Measurements from ENCODE around the gene FTMT.
"Not testable (repeated sequence)": the region's sequence is repeated elsewhere in the genome, so short reads cannot be mapped to it uniquely, and the experiment has no call there.

Gene FTMT

GRCh38 chr5:121851643-121852574, at the start of gene FTMT:
Gene FTMT (plus strand): TSS chr5:121851882. CDS start chr5:121851964, 82 bp downstream.
- DNase-seq (ENCODE audit: low read depth): no peak

DNA sequence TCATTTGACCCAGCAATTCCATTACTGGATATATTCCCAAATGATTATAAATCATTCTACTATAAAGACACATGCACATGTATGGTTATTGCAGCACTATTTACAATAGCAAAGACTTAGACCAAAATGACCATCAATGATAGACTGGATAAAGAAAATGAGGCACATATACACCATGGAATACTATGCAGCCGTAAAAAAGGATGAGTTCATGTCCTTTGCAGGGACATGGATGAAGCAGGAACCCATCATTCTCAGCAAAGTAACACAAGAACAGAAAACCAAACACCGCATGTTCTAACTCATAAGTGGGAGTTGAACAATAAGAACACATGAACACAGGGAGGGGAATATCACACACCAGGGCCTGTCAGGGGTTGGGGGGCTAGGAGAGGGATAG, 46.4 kb upstream of the FTMT start:
- not testable (repeated sequence) for DNase-seq (ENCODE audit: low read depth)

DNA sequence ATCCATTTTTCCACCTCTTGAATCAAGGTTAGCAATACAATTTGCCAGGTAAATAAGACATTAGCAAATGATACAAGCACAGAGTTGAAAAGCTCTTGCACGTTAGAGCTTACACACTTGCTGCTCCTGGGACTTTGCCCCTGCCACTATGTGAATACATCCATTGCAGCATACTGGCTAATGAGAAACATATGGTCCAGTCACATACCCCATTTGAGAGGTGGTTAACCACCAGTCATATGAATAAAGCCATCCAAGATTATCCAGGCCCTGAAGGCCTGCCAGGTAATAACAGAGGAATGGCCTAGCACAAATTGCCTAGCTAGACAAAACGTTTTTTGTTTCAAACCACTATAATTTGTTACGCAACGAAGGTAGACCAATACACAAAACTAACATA, 45.8 kb upstream of the FTMT start:
- no peak for DNase-seq (ENCODE audit: low read depth)

- no peak for DNase-seq (ENCODE audit: low read depth)
Observed at GRCh38 chr5:121816164-121816563, 35.5 kb upstream of the FTMT start.

GRCh38 chr5:121819682-121820261, 31.9 kb upstream of the FTMT start:
- DNase-seq (ENCODE audit: low read depth): no peak

GRCh38 chr5:121833617-121834016, 18.1 kb upstream of the FTMT start:
- DNase-seq (ENCODE audit: low read depth): no peak

DNA sequence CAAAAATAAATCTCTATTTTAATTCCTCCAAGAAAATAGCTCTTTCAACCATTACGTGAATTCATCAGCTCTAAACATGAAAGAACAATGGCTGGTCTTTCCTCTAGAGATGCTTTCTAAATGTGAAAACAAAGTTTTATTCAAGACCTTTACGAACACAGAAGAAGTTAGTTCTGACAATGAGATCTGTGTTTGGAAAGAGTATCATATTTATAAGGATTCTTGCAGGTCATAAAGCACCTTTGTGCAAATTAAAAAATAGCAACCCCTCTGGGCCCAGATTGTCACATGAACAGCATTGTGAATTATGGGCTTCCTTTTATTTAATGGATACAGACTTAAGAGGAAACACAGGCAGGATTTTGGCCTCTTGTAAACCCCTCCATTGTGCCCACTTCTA, 17.7 kb upstream of the FTMT start:
- no peak for DNase-seq (ENCODE audit: low read depth)

GRCh38 chr5:121841892-121842291, 9.8 kb upstream of the FTMT start:
- DNase-seq (ENCODE audit: low read depth): no peak

DNA sequence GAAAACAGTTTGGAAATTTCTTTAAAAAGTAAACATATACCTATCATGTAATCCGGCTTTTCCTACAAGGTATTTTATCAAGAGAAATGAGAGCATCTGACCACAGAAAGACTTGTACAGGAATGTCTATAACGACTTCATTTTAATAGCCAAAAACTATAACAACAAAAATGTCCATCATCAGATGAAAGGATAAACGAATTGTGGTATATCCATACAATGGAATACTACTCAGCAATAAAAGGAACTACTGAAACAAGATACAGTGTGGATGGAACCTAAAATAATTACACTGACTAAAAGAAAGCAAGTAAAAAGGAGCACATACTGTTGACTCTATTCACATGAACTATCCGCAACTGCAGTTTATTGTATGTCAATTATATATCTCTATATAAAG, 1.4 kb upstream of the FTMT start:
- DNase-seq (ENCODE audit: low read depth): no peak

DNA sequence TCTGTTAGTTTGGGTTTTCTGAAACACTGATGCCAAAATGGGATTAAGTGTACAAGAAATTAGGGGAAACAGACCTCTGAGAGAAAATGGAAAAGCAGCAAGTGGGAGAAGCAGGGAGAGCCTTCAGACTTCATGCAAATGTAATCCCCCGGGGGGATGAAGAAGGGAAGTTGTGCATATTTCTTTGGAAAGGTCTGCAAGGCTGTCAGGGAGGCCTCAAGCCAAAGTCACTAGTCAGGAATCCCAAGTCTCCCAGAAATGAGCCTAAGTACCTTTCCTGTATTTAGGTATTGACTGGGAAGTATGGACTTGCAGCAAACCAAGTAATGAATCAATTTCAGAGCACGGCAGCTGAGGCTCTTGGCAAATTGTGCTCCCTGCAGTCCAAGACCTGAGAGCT, 2.2 kb downstream of the FTMT start:
- no peak for DNase-seq (ENCODE audit: low read depth)

DNA sequence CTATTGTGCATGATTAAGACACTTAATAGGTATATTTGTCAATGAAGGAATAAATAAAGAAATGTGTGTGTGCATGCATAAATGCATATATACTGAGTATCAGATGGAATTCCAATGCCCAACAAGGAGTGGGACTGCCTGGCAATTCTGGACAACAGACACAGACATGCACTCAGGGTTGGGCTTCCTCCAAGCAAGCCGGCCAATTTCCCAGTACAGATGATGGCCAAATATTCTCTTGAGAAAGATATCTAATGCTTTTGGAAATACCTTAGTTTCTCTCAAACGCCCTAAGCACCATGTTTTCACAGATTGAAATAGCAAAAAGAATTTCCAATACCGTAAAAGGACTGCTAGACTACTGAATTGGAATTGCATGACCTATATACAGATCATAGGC, 11.1 kb downstream of the FTMT start:
- no peak for DNase-seq (ENCODE audit: low read depth)

DNA sequence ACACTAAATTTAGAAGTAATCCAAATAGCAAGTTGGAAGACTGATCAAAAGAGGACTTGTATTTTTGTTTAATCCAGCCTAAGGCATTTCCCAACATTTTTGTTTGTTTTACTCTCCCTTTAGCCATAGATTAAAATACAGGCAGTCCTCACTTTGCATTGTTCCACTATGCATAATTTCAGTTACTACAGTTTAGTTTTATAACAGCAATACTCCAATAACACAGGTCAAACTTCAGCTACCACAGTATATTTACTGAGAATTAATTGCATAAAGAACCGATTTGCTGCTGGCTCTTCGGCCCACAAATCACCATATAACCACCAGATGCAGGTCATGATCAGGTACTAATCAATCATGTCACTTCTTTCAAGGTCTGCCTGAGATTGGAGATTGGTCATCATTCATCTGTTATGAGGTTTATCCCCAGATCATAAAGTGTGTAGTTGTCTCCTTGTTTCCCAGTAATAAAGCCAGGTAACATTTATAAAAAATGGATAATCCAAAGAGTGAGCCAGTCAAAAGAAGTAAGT, 12.1 kb downstream of the FTMT start:
- DNase-seq (ENCODE audit: low read depth): no peak

DNA sequence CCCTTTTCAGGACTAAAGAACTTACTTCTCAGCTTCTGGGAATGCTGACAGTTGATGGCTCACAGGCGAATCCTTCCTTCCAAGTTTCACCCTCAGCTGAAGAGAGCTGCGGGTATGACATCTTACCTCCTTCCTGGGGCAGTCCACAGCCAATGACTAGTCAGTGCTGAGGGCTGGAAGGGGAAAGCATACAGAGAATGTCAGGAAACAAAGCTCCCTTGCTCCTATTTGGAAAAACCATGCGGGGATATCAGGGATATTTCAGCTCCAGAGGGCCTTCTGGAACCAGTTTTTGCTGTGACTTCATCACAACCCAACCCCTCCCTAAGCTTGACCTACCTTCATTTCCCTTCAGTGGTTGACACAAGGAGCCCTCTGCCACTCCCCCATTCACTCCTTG, 15.7 kb downstream of the FTMT start:
- no peak for DNase-seq (ENCODE audit: low read depth)

- no peak for DNase-seq (ENCODE audit: low read depth)
Observed at GRCh38 chr5:121870489-121870888, 18.8 kb downstream of the FTMT start.

DNA sequence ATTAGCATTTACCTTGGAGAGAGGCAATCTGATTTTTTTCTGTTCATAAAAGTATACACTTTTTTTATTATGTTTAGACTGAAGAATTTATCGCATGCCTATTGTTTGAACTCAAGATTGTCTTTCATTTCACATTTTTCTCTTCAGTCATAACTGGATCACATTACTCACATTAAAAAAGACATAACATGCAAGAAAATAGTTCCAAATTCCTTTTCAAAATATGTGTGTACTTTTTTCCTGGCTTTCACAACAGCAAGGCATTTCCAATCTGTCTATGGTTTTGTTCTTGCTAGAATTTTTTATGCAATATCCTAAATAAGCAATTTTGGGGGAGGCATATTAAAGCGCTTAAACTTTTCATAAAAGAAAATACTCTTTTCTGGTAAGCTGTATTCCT, 21.2 kb downstream of the FTMT start:
- DNase-seq (ENCODE audit: low read depth): no peak

DNA sequence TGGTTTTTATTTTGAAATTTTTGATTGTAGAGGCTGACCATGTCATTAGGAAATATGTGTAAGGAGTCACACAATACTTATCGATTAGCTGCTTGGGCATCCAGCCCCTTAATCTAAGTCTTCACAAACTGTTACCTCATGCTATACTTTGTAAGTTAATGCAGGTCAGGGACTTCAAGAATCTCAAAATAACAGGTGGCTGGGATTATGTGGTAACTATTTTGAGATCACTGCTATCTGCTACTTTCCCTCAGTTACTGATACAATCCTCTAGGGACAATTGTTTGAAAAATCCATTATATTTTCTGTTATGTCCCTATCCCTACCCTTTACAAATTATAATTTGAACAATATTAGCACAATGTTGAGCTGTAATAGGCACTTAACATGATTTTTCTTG, 21.7 kb downstream of the FTMT start:
- no peak for DNase-seq (ENCODE audit: low read depth)

- no peak for DNase-seq (ENCODE audit: low read depth)
Observed at GRCh38 chr5:121885630-121886029, 33.9 kb downstream of the FTMT start.

DNA sequence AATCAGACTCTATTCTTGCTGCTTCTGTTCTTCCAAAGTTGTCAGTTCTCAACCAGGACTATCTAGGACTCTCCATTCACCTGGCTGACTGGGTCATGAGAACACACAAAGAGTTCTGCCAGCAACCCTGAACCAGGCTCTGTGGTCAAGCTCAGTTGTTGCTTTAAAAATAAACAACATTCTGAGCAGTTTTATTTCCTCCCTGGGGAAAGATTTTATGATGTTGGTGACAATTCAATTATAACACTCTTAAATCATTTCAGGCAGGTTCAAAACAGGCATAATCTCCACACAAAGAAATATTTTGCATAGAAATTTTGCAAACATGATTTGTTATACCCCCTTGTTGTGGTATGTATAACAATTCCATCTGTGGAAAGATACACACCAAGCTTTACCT, 36.0 kb downstream of the FTMT start:
- no peak for DNase-seq (ENCODE audit: low read depth)

DNA sequence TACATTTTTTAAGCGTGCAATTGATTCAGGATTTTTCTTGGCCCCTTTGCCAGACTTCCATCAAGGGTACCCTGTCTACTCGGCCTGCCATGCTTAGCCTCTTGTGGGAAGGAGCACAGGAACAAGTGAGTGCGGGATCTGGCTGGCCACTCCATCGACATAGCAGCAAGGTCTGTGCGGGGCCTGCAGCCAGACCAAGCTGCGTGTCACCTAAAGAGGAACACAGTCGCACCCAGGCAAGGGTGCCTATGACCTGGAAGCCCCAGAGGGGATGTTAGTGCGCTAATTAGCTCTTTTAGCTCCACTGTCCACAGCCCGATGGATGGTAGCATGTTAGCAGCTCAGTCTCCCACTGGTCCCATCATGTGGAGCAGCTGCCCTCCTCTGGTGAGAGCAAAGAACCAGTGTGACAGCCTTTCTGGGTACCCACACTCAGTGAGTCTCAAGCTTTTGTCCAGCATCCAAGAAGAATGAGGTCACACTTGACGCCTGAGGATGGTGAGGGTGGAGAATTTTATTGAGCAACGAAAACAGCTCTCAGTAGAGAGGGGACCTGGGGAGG, 38.7 kb downstream of the FTMT start:
- no peak for DNase-seq (ENCODE audit: low read depth)

- DNase-seq (ENCODE audit: low read depth): no peak
Observed at GRCh38 chr5:121897341-121897740, 45.7 kb downstream of the FTMT start.

DNA sequence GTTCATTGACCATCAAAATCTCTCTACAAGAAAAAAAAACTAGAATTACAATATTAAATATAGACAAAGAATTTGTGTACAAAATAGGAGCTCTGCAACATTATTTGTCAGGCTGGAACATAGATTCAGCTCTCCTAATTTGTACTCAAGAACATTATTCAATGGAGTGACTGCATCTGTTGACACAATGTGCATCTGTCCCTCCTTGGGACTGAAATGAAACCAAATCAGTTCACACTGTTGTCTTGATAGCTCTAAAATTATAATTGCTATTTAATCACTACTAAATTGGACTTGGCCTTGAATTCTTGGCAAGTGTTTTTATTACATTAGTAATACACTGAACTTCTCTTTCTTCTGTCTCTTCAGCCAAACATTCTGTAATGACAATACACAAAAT, 47.7 kb downstream of the FTMT start:
- no peak for DNase-seq (ENCODE audit: low read depth)
